G401 (cell line): ENCODE measurements around the gene JADE3. TPM values are rescaled to one million over a fixed set of nuclear protein-coding genes. Genes with fewer than 3 reads are reported as not detected.

Experiments used
- DNase-seq: peaks from one replicate; pipeline ENCODE4 v3.0.0-alpha.2; 2015; ENCODE audit warnings: low spot score
- in situ Hi-C: cut with HindIII; loops from 2 replicates; pipeline ENCODE4 v1.10.0; 2016; ENCODE audit warnings: low sequenced_read_pairs, mixed read lengths
- total RNA-seq: library from RNA; depleted of rRNA; stranded (reverse); fragments of >200 nt; shearing (Covaris generic); gene quantifications from 2 replicates; pipeline ENCODE4 v1.2.3, GENCODE V29; 2014; rRNA removed

The JADE3 gene
- 6.9 and 17.3 TPM in 2 replicates for total RNA-seq

DNA sequence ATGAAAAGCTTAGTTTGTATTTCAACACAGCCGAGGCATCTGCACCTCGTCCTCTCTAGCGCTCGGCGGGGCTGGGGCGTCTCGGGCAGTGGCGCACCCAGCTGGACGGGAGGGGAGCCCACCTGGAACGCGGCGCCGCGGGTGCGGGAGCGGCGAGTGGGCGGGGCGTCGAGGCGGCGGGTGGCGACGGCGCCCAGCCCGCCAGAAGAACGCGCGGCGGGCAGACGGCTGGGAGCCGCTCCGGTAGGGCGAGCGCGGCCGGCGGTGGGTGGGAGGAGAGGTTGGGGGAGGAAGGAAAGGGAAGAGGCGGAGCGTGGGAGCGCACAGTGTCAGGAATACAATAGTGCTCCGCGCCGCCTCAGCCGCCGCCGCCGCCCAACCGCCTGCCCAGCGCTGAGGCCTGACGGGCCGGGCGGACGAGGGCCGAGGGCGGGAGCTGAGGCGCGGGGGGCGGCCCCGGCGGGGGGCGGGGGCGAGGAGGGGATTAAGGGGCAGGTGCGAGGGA lies at the start of gene JADE3:
TSS of gene JADE3 (plus strand) at position 324 of the 505 bp plus-strand sequence. CDS start 72,474 bp downstream, outside the sequence.
- in situ Hi-C loops, result no loop called here

DNA sequence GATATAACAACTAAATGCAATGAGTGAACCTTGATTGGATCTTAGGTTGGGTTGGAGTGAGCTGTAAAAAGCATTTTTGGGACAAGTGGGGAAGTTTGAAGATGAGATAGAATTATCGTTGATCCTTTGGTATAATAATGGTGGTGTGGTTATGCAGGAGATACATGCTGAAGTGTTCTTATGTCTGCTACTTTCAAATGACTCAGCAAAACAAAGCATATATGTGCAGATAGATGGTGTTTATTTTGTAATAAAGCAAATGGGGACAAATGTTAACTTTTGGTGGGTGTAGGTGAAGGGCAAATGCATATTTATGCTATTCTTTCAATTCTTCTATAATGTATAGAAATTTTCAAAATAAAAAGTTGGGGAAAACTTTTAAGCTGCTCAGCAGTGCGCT lies 49.1 kb upstream of the JADE3 start:
- no peak for DNase-seq
- in situ Hi-C loops, result no loop called here

More for the DNA sequence above, at the start of gene JADE3:
- peak; percentile 64 for DNase-seq

DNA sequence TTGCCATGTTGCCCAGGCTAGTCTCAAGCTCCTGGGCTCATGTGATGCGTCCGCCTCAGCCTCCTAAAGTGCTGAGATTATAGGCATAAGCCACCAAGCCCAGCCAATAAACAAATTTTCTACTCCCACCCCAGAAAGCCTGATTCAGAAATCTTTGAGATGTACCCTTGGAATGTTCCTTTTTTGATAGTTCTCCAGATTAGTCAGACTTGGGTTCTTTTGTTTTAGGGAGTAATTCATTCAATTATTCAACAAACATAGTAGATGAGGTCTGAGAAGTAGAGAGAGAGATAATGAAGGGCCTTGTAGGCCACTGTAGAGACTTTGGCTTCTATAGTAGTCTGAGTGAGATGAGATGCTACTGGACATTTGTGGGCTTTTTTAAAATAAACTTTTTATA lies 47.6 kb upstream of the JADE3 start:
- no peak for DNase-seq
- in situ Hi-C loops, result no loop called here

DNA sequence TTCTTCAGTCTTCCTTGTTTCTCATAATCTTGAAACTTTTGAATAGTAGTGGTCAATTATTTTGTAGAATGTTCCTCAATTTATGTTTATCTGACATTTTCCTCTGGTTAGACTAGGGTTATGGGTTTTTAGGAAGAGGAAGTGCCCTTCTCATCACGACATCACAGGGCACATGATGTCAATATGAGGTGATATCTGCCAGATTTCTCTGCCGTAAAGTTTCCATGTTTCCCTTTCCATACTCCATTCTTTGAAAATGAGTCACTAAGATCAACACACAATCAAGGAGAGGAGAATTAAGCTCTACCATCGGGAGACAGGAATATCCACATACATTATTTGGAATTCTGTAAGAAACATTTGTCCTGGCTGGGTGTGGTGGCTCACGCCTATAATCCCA lies 46.9 kb upstream of the JADE3 start:
- in situ Hi-C loops, result no loop called here
- DNase-seq, result no peak

DNA sequence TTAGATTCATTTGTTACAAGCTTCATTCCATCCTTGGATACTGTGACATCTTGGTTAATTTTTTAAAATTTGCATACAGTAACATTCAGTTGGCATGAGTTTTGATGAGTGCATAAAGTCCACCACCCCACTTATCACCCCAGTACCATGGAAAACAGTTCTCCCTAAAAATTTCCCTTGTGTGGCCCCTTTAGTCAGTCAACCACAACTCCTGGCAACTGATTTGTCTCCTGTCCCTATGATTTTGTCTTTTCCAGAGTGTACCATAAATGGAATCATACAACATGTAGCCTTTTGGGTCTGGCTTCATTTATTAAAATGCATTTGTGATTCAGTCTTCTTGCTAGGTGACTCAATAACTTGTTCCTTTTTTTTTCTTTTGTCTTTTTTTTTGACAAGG lies 45.5 kb upstream of the JADE3 start:
- DNase-seq, result no peak
- in situ Hi-C loops, result no loop called here

DNA sequence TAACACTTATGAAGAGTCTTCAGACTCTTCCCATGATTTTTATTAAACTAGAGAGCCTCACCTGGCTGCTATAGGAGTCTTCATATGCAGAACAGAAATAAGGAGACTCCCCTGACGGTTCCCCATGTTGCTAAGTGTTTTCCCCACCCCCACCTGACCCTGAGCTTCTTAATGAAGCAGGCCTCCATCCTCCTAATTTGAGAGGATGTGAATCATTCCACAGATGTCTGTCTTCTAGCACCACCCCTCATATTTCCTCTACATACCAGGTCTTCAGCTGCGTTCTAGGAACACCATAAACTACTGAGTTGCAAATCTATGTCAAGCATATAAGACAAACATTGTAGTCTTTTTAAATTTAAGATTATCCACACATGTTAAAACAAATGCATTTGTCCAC lies 38.5 kb upstream of the JADE3 start:
- in situ Hi-C loops, result no loop called here
- DNase-seq, result no peak

DNA sequence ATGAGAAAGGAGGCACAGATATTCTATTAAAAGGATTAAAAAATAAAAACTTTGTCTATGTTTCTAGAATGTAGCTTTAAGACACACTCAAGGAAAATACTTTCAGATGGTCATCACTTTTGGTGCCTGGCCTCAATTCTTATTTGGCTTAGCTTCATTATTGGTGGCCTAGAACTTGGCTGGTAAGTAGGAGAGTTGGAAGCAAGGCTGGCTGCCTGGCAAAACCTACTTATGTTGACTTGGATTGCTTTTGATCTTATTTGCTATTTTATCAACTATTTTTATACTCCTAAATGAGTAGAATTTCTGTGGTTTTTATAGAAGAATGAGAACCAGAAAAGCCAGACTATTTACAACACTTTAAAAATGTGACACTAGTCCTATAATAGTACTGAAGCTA lies 35.3 kb upstream of the JADE3 start:
- in situ Hi-C loops, result no loop called here
- DNase-seq, result peak; percentile 0

DNA sequence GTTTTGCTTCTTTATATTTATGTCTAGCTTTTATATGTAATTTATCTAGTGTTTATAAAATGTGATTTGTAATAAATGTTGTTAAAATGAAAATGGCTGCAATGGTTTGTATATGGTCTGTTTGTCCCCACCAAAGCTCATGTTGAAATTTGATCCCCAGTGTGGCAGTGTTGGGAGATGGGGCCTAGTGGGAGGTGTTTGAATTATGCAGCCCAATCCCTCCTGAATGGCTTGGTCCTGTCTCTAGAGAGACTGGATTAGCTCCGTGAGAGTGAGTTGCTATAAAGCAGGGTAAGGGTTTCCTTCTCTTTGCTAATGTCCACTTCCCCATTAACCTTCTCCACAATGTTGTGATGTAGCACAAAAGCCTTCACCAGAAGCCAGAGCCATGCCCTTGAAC lies 30.0 kb upstream of the JADE3 start:
- DNase-seq, result no peak
- in situ Hi-C loops, result no loop called here

DNA sequence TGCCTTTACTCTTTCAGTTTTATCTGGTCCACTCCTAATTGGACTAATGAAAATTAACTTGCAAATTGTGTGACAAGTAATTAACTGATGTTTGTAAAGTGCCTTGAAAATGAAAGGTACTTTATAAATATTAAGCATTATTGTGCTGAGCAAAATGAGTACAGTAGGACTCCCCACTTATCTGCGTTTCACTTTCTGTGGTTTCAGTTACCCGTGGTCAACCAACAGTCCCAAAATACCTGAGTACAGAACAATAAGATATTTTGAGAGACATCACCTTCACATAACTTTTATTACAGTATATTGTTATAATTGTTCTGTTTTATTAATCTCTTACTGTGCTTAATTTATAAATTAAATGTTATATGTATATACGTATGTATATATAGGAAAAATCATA lies 27.4 kb upstream of the JADE3 start:
- in situ Hi-C loops, result no loop called here
- DNase-seq, result no peak

DNA sequence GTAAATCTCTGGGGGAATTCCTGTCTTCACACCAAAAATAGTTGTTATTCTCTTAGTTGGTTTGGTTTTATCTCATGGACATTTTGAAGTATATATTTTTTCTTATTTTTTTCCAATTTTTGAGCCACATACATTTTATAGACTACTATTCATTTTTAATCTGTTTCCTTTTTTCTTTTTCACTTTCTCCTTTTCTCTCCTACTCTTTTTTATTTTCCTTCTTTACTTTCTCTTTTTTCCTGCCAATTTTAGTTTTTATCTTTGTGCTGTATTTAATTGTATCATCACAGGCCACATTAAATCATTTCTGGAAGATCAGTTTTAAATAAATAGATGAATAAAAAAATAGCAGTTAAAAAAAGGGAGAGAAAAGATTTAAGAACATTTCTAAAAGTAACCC lies 14.0 kb upstream of the JADE3 start:
- no peak for DNase-seq
- in situ Hi-C loops, result no loop called here

DNA sequence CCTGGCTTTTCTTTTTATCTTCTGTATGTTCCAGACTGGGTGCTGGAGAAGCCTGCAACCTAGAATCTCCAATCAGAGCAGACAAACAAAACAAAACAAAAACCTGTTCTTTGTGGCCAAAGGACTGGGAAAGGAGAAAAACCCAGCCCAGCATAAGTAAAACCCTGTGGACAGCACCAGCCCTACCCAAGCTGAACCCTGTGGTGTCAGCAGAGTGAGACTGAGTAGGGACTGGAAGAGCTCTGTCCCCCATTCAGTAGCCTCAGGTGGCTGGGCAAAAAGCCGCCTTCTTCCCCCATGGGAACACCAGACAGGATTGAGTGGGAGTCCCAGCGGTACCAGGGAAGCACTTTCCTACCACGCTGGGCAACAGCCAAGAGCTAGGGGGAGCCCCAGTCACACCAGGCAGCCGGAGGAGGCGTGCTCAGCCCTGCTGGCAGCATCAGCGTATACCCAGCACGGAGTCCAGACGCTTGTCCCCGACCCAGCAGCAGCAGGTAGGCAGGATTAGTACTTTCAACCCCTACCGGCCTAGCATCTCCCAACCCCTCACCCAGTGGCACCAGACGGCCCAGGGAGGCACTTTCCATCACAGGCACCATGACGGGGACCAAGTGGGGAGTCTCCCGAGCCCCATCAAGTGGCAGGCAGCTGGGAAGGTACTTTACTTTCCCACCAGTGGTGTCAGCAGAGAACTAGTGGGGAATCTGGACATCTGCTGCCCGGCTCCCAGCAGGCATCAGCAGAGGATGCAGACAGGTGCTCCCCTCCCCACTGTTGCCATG lies 8.6 kb upstream of the JADE3 start:
- DNase-seq, result peak; percentile 59
- in situ Hi-C loops, result no loop called here

DNA sequence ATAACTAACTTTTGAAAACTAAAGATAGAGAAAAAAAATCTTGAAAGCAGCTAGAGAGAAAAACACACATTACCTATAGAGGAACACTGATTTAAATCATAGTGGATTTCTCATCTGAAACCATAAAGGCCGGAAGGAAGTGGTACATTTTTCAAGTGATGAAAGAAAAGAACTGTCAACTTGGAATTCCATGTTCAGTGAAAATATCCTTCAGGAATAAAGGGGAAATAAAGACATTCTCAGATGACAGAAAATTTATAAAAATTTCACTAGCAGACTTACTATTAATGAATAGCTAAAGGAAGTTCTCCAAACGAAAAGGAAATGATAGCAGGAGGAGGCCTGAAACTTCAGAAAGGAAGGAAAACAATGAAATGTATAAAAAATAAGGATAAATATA lies 7.6 kb upstream of the JADE3 start:
- DNase-seq, result no peak
- in situ Hi-C loops, result no loop called here

DNA sequence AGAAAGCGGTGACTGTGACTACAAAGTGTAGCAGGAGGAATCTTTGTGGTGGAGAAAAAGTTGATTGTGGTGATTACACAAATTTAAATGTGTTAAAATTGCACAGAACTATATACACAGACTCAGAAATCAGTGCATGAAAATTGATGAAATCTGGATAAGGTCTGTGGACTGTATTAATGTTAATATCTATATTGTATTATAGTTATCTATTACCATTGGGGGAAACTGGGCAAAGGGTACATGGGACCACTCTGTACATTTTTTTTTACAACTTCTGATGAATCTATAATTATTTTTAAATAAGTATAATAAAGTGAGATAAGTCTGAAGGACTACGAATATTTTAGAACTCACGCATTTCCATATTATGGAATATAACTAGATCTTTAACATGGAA lies 1.8 kb upstream of the JADE3 start:
- in situ Hi-C loops, result no loop called here
- DNase-seq, result no peak

DNA sequence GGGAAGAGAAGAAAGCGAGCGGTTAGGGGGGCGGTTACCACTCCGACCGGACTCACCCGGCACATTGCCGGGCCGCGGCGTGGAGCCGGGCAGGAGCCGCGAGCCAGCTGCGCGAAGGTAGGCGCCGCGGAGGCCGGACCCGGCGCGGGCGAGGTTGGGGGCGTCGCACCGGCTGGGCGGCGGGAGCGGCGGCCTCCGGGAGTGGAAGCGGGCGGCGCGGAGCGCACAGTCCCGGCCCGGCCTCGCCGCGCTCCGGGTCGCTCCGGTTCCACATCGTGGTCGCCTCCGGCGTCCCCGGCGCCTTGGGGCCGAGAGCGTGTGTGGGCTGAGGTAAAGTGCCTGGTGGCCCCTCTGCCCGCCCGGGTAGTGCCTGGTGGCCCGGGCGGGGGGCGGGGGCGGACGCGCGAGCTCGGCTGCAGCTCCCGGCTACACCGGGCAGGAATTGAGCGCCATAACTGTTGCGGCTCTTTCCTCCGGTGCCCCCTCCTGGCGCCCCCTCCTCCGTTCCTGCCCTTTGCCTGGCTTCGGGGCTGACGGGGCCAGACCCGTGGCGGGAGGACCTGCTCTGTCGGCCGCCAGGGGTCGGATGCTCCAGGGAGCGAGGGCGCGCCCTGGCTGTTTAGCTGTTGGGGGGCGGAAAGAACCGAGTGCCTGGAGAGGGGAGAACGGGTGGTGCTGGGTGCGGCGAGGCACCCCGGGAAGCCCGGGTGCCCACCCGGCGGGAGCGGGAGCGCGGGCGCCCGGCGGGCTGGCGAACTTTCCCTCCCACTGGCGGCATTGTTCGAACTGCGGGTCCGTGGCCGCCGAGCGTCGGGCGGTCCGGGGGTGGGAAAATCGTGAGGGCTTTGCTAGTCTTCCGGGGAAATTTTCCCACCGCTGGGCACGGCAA lies 626 bp downstream of the JADE3 start:
- in situ Hi-C loops, result no loop called here
- no peak for DNase-seq

DNA sequence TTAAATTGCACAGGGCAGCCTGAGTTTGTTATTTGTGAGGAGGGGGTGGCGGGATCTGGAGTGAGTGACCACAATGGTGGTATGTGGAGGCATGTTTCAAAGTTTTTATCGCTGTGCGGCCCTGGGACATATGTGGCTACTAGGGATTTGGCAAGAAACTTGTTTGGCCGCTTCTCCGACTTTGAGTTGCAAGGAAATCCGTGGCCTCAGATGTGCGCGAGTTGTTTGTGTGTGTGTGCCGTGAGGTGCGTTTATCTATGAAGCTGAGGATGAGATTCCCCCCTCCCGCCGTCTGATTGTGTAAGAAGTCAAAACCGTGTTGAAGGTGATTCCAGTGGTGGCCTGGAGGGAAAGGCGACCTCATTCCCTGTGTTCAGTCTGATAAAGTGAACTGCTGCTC lies 1.4 kb downstream of the JADE3 start:
- no peak for DNase-seq
- in situ Hi-C loops, result no loop called here

DNA sequence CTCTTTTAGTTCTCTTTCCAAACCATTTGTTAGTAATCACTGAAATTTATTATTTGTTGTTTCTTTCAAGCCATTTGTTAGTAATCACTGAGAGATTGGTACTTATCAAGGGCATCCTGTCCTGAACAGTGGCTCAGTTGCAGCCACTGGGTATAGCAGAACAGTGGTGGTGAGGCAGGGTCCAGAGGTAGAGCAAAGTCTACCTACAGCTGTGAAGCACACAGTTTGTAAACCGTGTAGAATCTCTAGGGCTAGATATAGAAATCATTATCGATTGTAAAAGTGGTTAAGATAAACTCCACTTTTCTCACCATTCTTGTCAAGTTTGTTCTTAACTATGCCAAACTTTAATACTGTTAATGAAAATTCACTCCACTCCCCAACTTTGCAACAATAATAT lies 4.1 kb downstream of the JADE3 start:
- in situ Hi-C loops, result no loop called here

DNA sequence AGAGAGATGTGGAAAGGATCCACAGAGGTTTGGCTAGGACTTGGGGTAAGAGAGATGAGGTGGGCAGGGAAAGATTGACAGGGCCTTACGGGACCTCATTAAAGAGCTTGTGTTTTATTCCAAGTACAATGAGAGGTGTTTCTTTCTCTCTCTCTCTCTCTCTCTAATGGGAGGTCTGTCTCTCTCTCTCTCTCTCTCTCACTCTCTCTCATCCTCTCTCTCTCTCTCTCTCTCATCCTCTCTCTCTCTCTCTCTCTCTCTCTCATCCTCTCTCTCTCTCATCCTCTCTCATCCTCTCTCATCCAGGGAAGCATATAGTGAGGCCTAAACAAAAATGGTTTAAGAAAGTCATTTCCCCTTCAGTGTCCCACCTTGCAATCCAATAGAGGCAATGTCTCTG lies 5.4 kb downstream of the JADE3 start:
- no peak for DNase-seq
- in situ Hi-C loops, result no loop called here

More for the DNA sequence above, 4.1 kb downstream of the JADE3 start:
- no peak for DNase-seq

DNA sequence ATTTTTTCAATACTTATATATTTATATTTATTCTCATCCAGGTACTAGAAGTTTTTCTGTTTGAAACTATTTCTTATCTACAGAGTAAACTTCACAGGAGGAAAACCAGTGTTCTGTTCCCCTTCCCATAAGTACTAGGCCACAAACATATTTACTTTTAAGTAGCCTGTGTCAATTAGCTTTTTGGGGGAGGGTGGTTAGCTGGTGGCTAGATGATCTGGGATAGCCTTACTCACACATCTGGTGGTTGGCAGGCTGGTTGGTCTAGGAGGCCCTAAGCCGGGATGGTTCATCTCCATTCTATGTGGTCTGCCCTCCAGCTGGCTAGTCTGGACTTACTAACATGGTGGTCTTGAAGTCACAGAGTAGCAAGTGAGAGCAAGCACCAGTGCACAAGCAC lies 6.2 kb downstream of the JADE3 start:
- no peak for DNase-seq
- in situ Hi-C loops, result no loop called here

DNA sequence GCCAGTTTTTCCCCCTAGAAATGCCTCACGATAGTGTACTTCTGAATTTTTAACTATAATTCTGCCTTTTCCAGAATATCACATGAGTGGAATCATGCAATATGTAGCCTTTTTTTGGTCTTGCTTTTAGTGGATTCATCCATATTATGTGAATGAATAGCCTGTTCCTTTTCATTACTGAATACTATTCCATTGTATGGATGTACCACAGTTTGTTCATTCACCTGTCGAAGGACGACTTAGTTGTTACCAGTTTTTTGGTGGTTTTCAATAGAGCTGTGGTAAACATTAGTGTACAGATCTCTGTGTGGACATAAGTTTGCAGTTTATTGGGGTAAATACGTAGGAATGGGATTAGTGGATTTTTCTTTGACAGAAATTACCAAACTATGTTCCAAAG lies 8.0 kb downstream of the JADE3 start:
- DNase-seq, result no peak
- in situ Hi-C loops, result no loop called here

DNA sequence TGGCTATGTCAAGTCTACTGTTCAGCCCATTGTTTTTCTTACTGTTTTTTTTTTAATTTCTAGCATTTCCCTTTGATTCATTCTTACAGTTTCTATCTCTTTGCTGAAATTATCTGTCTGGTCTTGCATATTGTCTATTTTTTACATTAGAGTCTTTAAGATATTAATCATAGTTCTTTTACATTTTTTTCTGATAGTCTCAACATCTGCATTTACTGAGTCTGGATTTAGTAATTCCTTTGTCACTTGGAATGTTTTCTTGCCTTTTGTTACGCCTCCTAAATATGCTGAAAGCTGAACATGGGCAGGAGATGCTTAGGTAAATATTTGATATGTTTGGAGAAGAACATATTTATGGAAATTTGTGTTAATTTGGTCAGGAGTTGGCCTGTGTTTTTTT lies 10.4 kb downstream of the JADE3 start:
- in situ Hi-C loops, result no loop called here
- no peak for DNase-seq
